Effector memory CD8-positive, alpha-beta T cell (primary cell): ENCODE results near the gene NIM1K.
"Not testable (repeated sequence)": the region's sequence is repeated elsewhere in the genome, so short reads cannot be mapped to it uniquely, and the experiment has no call there.

ENCODE experiments used
- ATAC-seq: fragments of 150-1000 bp; cut with Tn5 transposase; replicated peaks from 2 replicates; pipeline ENCODE4 v1.10.0; 2021; ENCODE audit warnings: mild to moderate bottlenecking, moderate library complexity
- DNase-seq, 3 experiments: peaks; one replicate each; pipeline ENCODE4 v3.0.0; 2021
- H3K27ac Mint-ChIP-seq, 2 donors: one replicate each; pipeline ENCODE4 v1.8.0; 2022; ENCODE audit warnings: mild to moderate bottlenecking in 2 of 2, mixed read lengths in 2 of 2, moderate library complexity in 2 of 2
- H3K27me3 Mint-ChIP-seq, 2 donors: one replicate each; pipeline ENCODE4 v1.8.0; 2022; ENCODE audit warnings: mixed read lengths in 2 of 2
- H3K36me3 Mint-ChIP-seq: one replicate; pipeline ENCODE4 v1.8.0; 2022; ENCODE audit warnings: mild to moderate bottlenecking, moderate library complexity, mixed read lengths; ENCODE audit not compliant: insufficient read depth
- H3K4me1 Mint-ChIP-seq, 2 donors: one replicate each; pipeline ENCODE4 v1.8.0; 2022; ENCODE audit warnings: low read depth in 2 of 2, mixed read lengths in 2 of 2
- H3K4me3 Mint-ChIP-seq, 2 donors: one replicate each; pipeline ENCODE4 v1.8.0; 2022; ENCODE audit warnings: mild to moderate bottlenecking in 2 of 2, mixed read lengths in 2 of 2, moderate library complexity in 2 of 2
- H3K9me3 Mint-ChIP-seq, 2 donors: one replicate each; pipeline ENCODE4 v1.8.0; 2022; ENCODE audit warnings: mixed read lengths in 2 of 2

NIM1K gene

GRCh38 chr5:43164801-43165200 is 27.2 kb upstream of the NIM1K start:
- ATAC-seq, H3K9me3 Mint-ChIP-seq, H3K27ac Mint-ChIP-seq, DNase-seq, H3K4me3 Mint-ChIP-seq, H3K27me3 Mint-ChIP-seq: not testable (repeated sequence)
- H3K36me3 Mint-ChIP-seq: peaks cover 65% of the 10 kb centered on the region
- H3K4me1 Mint-ChIP-seq: peaks cover 9 to 20% of the 10 kb centered on the region in 2 donors

DNA sequence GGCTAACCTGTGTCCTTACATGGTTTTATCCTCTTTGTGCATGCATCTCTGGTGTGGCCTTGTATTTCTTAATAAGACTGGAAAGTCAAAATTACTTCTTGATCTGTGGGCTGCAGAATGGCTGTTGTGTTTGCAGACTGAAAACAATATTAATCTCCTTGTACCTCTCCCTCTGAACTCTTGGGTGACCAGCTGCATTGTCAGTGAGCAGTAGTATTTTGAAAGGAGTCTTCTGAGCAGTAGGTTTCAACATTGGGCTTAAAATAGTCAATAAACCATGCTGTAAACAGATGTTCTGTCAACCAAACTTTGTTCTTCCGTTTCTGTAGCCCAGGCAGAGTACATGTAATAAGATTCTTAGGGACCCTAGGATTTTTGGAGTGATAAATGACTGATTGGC is 26.7 kb upstream of the NIM1K start:
- no peaks in the 10 kb centered on the region for H3K27me3 Mint-ChIP-seq
- DNase-seq (no peak), ATAC-seq (no peak)
- peaks cover 9 to 20% of the 10 kb centered on the region in 2 donors for H3K4me1 Mint-ChIP-seq
- peak overlapping the region; percentile 24 to 68 for H3K27ac Mint-ChIP-seq
- no peaks in the 10 kb centered on the region for H3K9me3 Mint-ChIP-seq
- no peak overlapping the region for H3K4me3 Mint-ChIP-seq
- peaks cover 65% of the 10 kb centered on the region for H3K36me3 Mint-ChIP-seq

DNA sequence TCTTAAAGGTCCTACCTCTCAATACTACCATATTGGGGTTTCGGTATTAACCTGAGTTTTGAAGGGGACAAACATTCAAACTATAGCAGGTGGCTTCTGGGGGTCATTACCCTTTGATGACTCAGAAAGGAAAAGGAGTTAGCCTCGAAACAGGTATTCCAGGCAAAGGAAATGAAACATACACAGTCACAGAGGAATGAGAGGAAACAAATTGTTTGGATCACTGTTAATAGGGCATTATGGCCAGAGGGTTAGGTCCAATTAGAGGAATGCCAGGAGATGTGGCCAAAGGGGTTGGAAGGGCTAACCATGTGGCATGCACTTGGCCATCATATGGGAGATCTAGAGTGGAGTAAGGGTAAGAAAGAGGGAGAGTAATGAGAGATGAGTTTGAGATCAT is 23.9 kb upstream of the NIM1K start:
- no peak overlapping the region for H3K4me3 Mint-ChIP-seq
- H3K27ac Mint-ChIP-seq: no peak overlapping the region
- H3K4me1 Mint-ChIP-seq: peaks cover 9 to 15% of the 10 kb centered on the region in 2 donors
- no peaks in the 10 kb centered on the region for H3K27me3 Mint-ChIP-seq
- H3K36me3 Mint-ChIP-seq: peaks cover 40% of the 10 kb centered on the region
- H3K9me3 Mint-ChIP-seq: no peaks in the 10 kb centered on the region
- DNase-seq (no peak), ATAC-seq (no peak)

DNA sequence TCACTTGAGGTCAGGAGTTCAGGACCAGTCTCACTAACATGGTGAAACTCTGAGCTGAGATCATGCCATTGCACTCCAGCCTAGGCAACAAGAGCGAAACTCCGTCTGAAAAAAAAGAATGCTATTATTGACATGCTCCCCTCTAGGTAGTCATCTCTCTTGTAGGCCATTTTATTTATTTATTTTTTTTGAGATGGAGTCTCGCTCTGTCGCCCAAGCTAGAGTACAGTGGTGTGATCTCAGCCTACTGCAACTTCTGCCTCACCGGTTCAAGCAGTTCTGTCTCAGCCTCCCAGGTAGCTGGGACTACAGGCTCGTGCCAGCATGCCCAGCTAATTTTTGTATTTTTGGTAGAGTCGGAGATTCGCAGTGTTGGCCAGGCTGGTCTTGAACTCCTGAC is 20.6 kb upstream of the NIM1K start:
- Mint-ChIP-seq H3K27me3 (no peaks in the 10 kb centered on the region), H3K4me3 (no peak overlapping the region), H3K27ac (peak overlapping the region in 1 of 2 donors; percentile 67), H3K36me3 (peaks cover 44% of the 10 kb centered on the region), H3K9me3 (no peaks in the 10 kb centered on the region), H3K4me1 (peaks cover 3 to 8% of the 10 kb centered on the region in 2 donors)
- ATAC-seq: no peak
- no peak for DNase-seq

DNA sequence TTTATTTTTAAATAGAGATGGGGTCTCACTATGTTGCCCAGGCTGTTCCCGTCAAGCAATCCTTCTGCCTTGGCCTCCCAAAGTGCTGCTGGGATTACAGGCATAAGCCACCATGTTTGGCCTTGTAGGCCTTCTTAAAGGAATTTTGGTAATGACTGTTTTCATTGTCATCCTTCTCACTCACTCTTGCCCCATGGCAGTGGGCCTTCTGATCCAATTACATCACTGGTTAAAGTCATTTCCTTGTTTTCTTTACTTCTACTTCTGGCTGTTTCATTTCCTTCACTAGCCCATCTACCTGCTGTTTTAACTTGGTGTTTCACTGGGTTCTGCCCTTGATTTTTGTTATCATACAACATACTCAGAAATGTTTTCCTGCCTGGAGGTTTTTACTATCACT is 20.1 kb upstream of the NIM1K start:
- ATAC-seq (no peak), DNase-seq (no peak)
- Mint-ChIP-seq H3K27ac (no peak overlapping the region), H3K27me3 (no peaks in the 10 kb centered on the region), H3K4me1 (peaks cover 3 to 5% of the 10 kb centered on the region in 2 donors), H3K9me3 (no peaks in the 10 kb centered on the region), H3K4me3 (no peak overlapping the region), H3K36me3 (peaks cover 42% of the 10 kb centered on the region)

GRCh38 chr5:43172779-43173178 is 19.2 kb upstream of the NIM1K start:
- no peaks in the 10 kb centered on the region for H3K27me3 Mint-ChIP-seq
- H3K4me1 Mint-ChIP-seq: peaks cover 3 to 5% of the 10 kb centered on the region in 2 donors
- H3K27ac Mint-ChIP-seq: no peak overlapping the region
- peaks cover 46% of the 10 kb centered on the region for H3K36me3 Mint-ChIP-seq
- ATAC-seq: no peak
- DNase-seq: no peak
- H3K4me3 Mint-ChIP-seq: no peak overlapping the region
- H3K9me3 Mint-ChIP-seq: no peaks in the 10 kb centered on the region

DNA sequence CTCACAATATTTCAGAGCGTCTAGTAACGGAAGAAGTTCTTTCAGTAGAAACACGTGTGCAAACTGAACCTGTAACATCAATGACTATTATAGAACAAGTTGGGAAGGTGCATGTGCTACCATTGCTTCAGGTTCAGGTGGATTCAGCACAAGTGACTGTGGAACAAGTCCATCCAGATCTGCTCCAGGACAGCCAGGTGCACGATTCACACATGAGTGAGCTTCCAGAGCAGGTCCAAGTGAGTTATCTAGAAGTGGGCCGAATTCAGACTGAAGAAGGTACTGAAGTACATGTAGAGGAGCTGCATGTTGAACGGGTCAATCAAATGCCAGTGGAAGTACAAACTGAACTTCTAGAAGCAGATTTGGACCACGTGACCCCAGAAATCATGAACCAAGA is 17.4 kb upstream of the NIM1K start:
- DNase-seq (no peak), ATAC-seq (no peak)
- Mint-ChIP-seq H3K9me3 (no peaks in the 10 kb centered on the region), H3K27me3 (no peaks in the 10 kb centered on the region), H3K36me3 (peaks cover 45% of the 10 kb centered on the region), H3K4me3 (no peak overlapping the region), H3K4me1 (peaks cover 0 to 3% of the 10 kb centered on the region in 2 donors), H3K27ac (peak overlapping the region in 1 of 2 donors; percentile 50)

DNA sequence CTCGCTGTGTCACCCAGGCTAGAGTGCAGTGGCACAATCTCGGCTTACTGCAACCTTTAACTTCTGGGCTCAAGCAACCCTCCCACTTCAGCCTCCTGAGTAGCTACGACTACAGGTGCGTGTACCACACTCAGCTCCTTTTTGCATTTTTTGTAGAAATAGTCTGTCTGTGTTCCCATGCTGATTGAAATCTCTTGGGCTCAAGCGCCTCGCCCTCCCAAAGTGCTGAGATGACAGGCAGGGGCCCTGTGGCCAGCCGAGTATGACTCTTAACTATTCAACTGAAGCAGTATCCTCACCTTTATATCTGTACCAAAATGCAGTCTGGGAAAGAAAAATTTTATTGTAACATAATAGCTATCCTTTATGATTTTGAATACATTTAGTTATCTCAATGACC is 12.2 kb upstream of the NIM1K start:
- no peak overlapping the region for H3K4me3 Mint-ChIP-seq
- no peak overlapping the region for H3K27ac Mint-ChIP-seq
- H3K4me1 Mint-ChIP-seq: no peaks in the 10 kb centered on the region
- H3K27me3 Mint-ChIP-seq: no peaks in the 10 kb centered on the region
- ATAC-seq (no peak), DNase-seq (no peak)
- H3K36me3 Mint-ChIP-seq: peaks cover 33% of the 10 kb centered on the region
- H3K9me3 Mint-ChIP-seq: no peaks in the 10 kb centered on the region

GRCh38 chr5:43182421-43182820 is 9.6 kb upstream of the NIM1K start:
- H3K27ac Mint-ChIP-seq: no peak overlapping the region
- H3K9me3 Mint-ChIP-seq: no peaks in the 10 kb centered on the region
- no peak for ATAC-seq

GRCh38 chr5:43183101-43183500 is 8.9 kb upstream of the NIM1K start:
- H3K4me3 Mint-ChIP-seq, H3K27ac Mint-ChIP-seq, ATAC-seq, H3K27me3 Mint-ChIP-seq, H3K9me3 Mint-ChIP-seq, H3K4me1 Mint-ChIP-seq, DNase-seq: not testable (repeated sequence)
- peaks cover 18% of the 10 kb centered on the region for H3K36me3 Mint-ChIP-seq

More at GRCh38 chr5:43182421-43182820, 9.6 kb upstream of the NIM1K start:
- no peaks in the 10 kb centered on the region for H3K4me1 Mint-ChIP-seq
- no peak for DNase-seq
- H3K4me3 Mint-ChIP-seq: no peak overlapping the region
- H3K36me3 Mint-ChIP-seq: peaks cover 18% of the 10 kb centered on the region
- H3K27me3 Mint-ChIP-seq: no peaks in the 10 kb centered on the region

DNA sequence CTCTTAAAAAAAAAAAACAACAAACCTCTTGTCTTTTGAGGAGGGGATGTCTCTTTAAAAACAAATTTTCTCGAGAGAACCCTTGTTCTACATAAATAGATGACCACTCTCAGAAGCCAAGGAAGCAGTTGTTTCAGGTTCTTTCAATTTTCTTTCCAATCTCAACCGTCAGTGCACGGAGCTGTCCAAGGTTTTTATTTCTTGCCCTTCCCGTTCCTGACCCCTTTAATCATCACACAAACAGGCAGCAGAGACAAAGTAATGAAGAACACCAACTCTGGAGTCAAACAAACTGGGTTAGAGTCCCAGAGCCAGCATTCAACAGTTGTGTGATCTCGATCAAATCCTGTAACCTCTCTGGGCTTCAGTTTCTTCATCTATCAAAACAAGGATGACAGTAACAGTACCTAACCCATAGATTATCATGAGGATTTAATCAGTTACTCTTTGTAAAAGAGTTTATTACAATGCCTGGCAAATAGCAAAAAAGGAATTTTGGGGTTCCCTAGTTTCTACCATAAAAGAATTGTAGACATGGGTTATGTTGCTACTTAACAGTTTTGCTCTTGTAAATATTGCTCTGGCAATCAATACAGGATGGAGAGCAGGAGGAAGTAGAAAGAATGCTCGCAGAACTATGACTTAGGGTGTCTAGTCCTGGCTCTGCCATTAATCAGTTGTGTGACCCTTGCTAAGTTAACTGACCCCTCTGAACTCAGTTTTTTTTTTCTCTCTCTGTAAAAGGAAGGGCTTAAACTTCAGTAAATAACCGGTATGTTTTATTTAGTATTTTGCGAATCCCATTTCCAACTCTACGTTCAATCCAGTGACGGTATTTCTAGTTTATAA is 1.0 kb upstream of the NIM1K start:
- H3K27ac Mint-ChIP-seq: no peak overlapping the region
- H3K9me3 Mint-ChIP-seq: no peaks in the 10 kb centered on the region
- peaks cover 17 to 18% of the 10 kb centered on the region in 2 donors for H3K4me1 Mint-ChIP-seq
- peak overlapping the region; percentile 83 to 86 for H3K4me3 Mint-ChIP-seq
- DNase-seq (no peak), ATAC-seq (no peak)
- H3K27me3 Mint-ChIP-seq: peaks cover 9 to 20% of the 10 kb centered on the region in 2 donors
- peaks cover 4% of the 10 kb centered on the region for H3K36me3 Mint-ChIP-seq

DNA sequence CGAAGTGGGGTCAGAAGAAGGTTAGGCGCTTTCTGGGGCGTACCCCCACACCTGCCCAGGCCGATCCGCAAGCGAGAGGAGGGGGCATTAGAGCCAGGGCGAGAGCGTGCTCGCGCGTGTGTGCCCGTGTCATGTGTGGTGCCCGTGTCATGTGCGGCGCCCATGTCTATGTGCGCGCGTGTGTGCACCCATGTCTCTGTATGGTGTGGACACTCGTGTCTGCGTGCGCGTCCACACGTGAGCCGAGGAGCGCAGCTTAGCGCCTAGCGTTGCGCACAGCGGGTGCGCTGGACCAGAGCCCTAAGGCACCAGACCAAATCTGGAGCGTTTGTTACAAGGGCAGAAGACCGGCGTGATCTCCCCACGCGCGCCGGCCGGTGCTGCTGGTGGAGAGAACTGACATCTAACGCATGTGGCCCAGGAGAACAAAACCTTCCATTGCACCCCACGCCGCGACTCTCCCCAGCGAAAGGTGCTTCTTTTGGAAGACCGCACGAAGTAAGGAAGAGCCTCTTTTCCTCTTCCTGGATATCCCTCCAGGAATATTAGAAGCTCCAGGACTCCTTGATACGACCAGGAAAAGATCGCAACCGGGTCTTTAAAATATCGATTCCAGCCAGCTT is 644 bp downstream of the NIM1K start:
- Mint-ChIP-seq H3K27me3 (peaks cover 9 to 20% of the 10 kb centered on the region in 2 donors), H3K27ac (peak overlapping the region in 1 of 2 donors; percentile 56), H3K9me3 (no peaks in the 10 kb centered on the region), H3K4me1 (peaks cover 17 to 18% of the 10 kb centered on the region in 2 donors), H3K36me3 (peaks cover 2% of the 10 kb centered on the region), H3K4me3 (peak overlapping the region; percentile 83 to 86)
- ATAC-seq (peak; percentile 51), DNase-seq (peak in 2 of 3 experiments; percentile 1 to 6)

DNA sequence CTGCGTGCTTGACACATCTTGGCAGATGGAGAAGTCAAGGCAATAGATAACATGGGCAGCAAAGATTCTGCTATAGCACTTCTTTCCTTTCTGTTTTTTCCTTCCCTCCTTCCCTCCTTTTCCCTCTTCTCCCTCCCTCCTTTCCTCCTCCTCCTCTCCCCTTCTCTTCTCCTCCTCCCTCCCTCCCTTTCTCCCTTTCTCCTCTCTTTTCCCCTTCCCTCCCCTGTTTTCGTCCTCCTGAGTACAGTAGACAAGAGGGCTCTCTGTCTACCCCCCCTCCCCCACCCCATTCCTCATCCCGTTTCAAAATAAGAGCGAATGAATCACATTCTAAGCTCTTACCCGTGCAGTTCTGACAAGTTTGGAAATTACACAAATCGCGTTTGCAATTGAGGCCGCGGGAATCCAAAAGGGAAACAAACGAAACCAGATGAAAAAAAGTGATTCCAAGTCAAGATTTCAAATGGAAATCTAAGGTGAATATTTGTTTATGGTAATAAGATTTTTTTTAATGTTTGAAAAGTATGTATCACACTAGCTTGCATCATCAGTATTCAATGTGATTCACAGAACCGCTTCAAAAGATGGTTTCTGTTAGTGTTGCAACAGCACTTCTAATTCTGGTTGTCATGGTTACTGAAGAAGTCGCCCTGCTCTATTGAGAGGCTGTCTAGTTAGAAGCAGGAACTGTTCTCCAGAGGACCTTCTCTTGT is 1.3 kb downstream of the NIM1K start:
- H3K27me3 Mint-ChIP-seq: peaks cover 9 to 20% of the 10 kb centered on the region in 2 donors
- peaks cover 17 to 18% of the 10 kb centered on the region in 2 donors for H3K4me1 Mint-ChIP-seq
- ATAC-seq (peak; percentile 62), DNase-seq (peak in 1 of 3 experiments; percentile 6)
- peak overlapping the region; percentile 83 to 86 for H3K4me3 Mint-ChIP-seq
- no peaks in the 10 kb centered on the region for H3K9me3 Mint-ChIP-seq
- peak overlapping the region in 1 of 2 donors; percentile 36 for H3K27ac Mint-ChIP-seq
- no peaks in the 10 kb centered on the region for H3K36me3 Mint-ChIP-seq
